H1 (cell line): Measurements from ENCODE around the gene RALGAPB. TPM values are rescaled to one million over a fixed set of nuclear protein-coding genes. Genes with fewer than 3 reads are reported as not detected.

Experiments used
- CBX5 ChIP-seq: fragments of 300-800, 300-1000 bp; sonication (generic); IDR thresholded peaks from 2 replicates; pipeline ENCODE4 v1.7.1; 2016; ENCODE audit warnings: antibody characterized with exemption, low read length, low read depth
- CTCF ChIP-seq, 3 experiments: IDR thresholded peaks; 1 replicate in 2 of 3; 2 replicates in 1 of 3; pipeline versions ENCODE4 v1.5.1 to v1.6.1; 2011; ENCODE audit warnings: low read length in 3 of 3, mild to moderate bottlenecking in 3 of 3, inconsistent platforms in 2 of 3, low read depth in 1 of 3, moderate library complexity in 1 of 3; ENCODE audit not compliant: insufficient read depth in 1 of 3; ENCODE audit errors: control extremely low read depth in 1 of 3
- PHF8 ChIP-seq: fragments of 200-600 bp; sonication (generic); conservative IDR thresholded peaks from 2 replicates; pipeline ENCODE4 v1.7.1; 2012; ENCODE audit warnings: low read depth, mild to moderate bottlenecking, inconsistent platforms, low read length, moderate library complexity
- POLR2AphosphoS5 ChIP-seq: IDR thresholded peaks from 2 replicates; pipeline ENCODE4 v1.6.1; 2011; ENCODE audit warnings: low read depth, low read length
- SP1 ChIP-seq: IDR thresholded peaks from 2 replicates; pipeline ENCODE4 v1.6.1; 2011; ENCODE audit warnings: low read depth, low read length
- TAF1 ChIP-seq: IDR thresholded peaks from 2 replicates; pipeline ENCODE4 v1.6.1; 2011; ENCODE audit warnings: mild to moderate bottlenecking, low read depth, low read length
- TAF7 ChIP-seq: optimal IDR thresholded peaks from 2 replicates; pipeline ENCODE3; 2011; ENCODE audit warnings: low read depth, mild to moderate bottlenecking, inconsistent platforms, low read length, moderate library complexity, borderline replicate concordance
- TBP ChIP-seq: IDR thresholded peaks from 2 replicates; pipeline ENCODE4 v1.6.1; 2011; ENCODE audit warnings: low read depth, low read length, improper control_type of control experiment
- polyA plus RNA-seq, 7 experiments: library from polyadenylated mRNA; depleted of rRNA in 3 of 7; stranded (reverse) in 5 of 7; unstranded in 2 of 7; fragments of >200 nt in 5 of 7; fragments of 200-250 nt in 2 of 7; gene quantifications; 1 replicate in 5 of 7; 2 replicates in 1 of 7; 4 replicates in 1 of 7; pipeline versions ENCODE4 v1.2.1 to v1.2.3, GENCODE V29; 2011 to 2013; ENCODE audit warnings: missing spikeins in 2 of 7, mixed read lengths in 2 of 7
- total RNA-seq: library from RNA; stranded (reverse); fragmentation: NEBNext Ultra II Directional; extraction: Animal tissue kit (Norgen Biotek cat#: 25700); gene quantifications from 2 replicates; pipeline ENCODE4 v1.2.1, GENCODE V29; 2021

RALGAPB gene
- total and polyA plus RNA-seq, 2 of the 8 experiments (the other 6 are each of a cell fraction or from before 2014, with no cell fraction given), result 10.6 to 35.1 TPM

- TF ChIP-seq CTCF (IDR thresholded peaks at IDR 0.05; ENCODE audit: control extremely low read depth in 1 of 3, insufficient read depth in 1 of 3, low read depth in 1 of 3, low read length in 3 of 3) (peak; percentile 36 to 74 (median 68)), SP1 (no peak; the same call in 1 of the 2 replicates), TAF1 (peak; percentile 82), CBX5 (no peak), PHF8 (peak; percentile 75), TBP (peak; percentile 55; the same call in 1 of the 2 replicates), POLR2AphosphoS5 (peak; percentile 88), TAF7 (peak; percentile 82)
These were observed at the start of gene RALGAPB (continued) for GRCh38 chr20:38472513-38473366.
